Measurements from ENCODE around the gene C14orf180.

The C14orf180 gene

DNA sequence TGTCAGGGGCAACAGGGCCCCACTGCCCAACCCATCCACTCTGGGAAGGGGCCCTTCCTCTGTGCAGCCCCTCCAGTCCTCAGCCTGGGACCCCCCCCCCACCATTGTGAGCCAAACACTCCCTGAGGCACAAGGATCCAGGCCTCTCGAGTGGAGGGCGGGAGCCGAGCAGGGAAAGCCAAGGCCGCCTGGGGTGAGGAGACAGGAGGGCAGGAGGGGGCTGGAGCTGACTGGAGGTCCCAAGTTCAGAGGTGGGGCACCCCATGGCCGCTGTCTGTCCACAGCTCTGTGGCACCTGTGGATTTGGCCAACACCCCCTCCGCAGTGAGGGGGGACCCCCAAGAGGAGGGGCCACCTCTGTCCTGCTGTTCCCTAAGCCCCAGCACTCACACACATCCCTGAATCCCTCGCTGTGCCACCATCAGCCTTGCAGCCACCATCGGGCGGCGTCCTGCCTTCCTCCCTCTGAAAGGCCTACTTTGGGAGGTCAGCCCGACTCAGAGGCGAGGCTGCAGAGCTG, 25.4 kb upstream of the C14orf180 start:
- TF ChIP-seq GATA2 (IDR thresholded peaks at IDR 0.05; ENCODE audit: low read depth, low read length), result no peak
- no peak for TF ChIP-seq GATA3 (IDR thresholded peaks at IDR 0.05; ENCODE audit: low read depth, low read length)

- TF ChIP-seq GATA2 (IDR thresholded peaks at IDR 0.05; ENCODE audit: low read depth, low read length) (no peak), GATA3 (IDR thresholded peaks at IDR 0.05; ENCODE audit: low read depth, low read length) (no peak)
These were observed 24.7 kb upstream of the C14orf180 start for GRCh38 chr14:104554608-104555429.

GRCh38 chr14:104555430-104556255, 23.9 kb upstream of the C14orf180 start:
- TF ChIP-seq GATA3 (IDR thresholded peaks at IDR 0.05; ENCODE audit: low read depth, low read length) (no peak), GATA2 (IDR thresholded peaks at IDR 0.05; ENCODE audit: low read depth, low read length) (no peak)

- no peak for TF ChIP-seq GATA3 (IDR thresholded peaks at IDR 0.05; ENCODE audit: low read depth, low read length)
- TF ChIP-seq GATA2 (IDR thresholded peaks at IDR 0.05; ENCODE audit: low read depth, low read length), result no peak
These were observed 23.1 kb upstream of the C14orf180 start for GRCh38 chr14:104556256-104557021.

GRCh38 chr14:104557086-104557485, 22.5 kb upstream of the C14orf180 start:
- TF ChIP-seq GATA2 (IDR thresholded peaks at IDR 0.05; ENCODE audit: low read depth, low read length) (no peak), GATA3 (IDR thresholded peaks at IDR 0.05; ENCODE audit: low read depth, low read length) (no peak)

- TF ChIP-seq GATA2 (IDR thresholded peaks at IDR 0.05; ENCODE audit: low read depth, low read length) (no peak), GATA3 (IDR thresholded peaks at IDR 0.05; ENCODE audit: low read depth, low read length) (no peak)
These were observed 21.8 kb upstream of the C14orf180 start for GRCh38 chr14:104557766-104558165.

- TF ChIP-seq GATA2 (IDR thresholded peaks at IDR 0.05; ENCODE audit: low read depth, low read length) (no peak), GATA3 (IDR thresholded peaks at IDR 0.05; ENCODE audit: low read depth, low read length) (no peak)
These were observed 21.1 kb upstream of the C14orf180 start for GRCh38 chr14:104558231-104559027.

- TF ChIP-seq GATA3 (IDR thresholded peaks at IDR 0.05; ENCODE audit: low read depth, low read length) (no peak), GATA2 (IDR thresholded peaks at IDR 0.05; ENCODE audit: low read depth, low read length) (no peak)
These were observed 20.3 kb upstream of the C14orf180 start for GRCh38 chr14:104559028-104559803.

DNA sequence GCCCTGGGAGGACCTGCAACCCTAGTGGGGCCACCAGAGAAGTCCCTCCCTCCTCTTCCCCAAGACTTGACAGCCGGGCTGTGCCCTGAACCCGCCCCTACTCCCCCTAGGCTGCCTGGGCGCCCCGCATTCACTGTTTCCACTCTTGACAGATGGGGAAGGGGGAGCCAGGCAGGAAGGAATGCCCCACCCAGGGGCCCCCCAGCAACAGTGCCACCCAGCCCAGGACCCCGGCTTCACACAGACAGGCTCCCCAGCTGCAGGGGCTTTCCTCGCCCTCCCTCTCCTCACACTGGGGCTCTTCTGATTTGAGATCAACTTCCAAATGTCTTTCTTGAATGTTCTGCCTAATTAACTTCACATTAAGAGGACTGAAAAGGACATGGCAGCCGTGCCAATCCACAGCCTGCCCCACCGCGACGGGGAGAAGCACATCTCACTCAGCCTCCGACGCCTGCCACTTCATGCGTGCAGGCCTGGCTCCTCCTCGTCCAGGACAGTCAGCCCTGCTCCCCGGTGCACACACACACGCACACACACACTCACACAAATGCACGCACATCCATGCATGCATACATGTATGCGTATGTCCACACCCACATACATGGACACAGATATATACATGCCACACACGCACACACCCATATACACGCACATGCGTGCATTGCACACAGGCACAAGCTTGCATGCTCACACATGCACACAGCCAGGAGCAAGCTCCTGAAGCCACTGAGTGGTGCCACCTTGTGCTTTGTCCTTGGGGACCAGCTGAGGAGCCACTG, 19.6 kb upstream of the C14orf180 start:
- no peak for TF ChIP-seq GATA3 (IDR thresholded peaks at IDR 0.05; ENCODE audit: low read depth, low read length)
- no peak for TF ChIP-seq GATA2 (IDR thresholded peaks at IDR 0.05; ENCODE audit: low read depth, low read length)

GRCh38 chr14:104560586-104560945, 19.0 kb upstream of the C14orf180 start:
- TF ChIP-seq GATA3 (IDR thresholded peaks at IDR 0.05; ENCODE audit: low read depth, low read length) (no peak), GATA2 (IDR thresholded peaks at IDR 0.05; ENCODE audit: low read depth, low read length) (no peak)

- TF ChIP-seq GATA3 (IDR thresholded peaks at IDR 0.05; ENCODE audit: low read depth, low read length) (no peak), GATA2 (IDR thresholded peaks at IDR 0.05; ENCODE audit: low read depth, low read length) (no peak)
These were observed 18.4 kb upstream of the C14orf180 start for GRCh38 chr14:104561124-104561557.

Measured in SH-SY5Y (cell line).